Ectodermal cell (in vitro differentiated cells): ENCODE results near the gene ANKRD45.
"Not testable (repeated sequence)": the region's sequence is repeated elsewhere in the genome, so short reads cannot be mapped to it uniquely, and the experiment has no call there.

ENCODE experiments used
- H3K27ac ChIP-seq: 2 replicates; pipeline ENCODE4 v1.7.0; 2013; ENCODE audit warnings: mild to moderate bottlenecking, low read depth, low read length; ENCODE audit not compliant: insufficient read depth, poor library complexity, severe bottlenecking
- H3K27me3 ChIP-seq: 2 replicates; pipeline ENCODE4 v1.7.0; 2013; ENCODE audit warnings: mild to moderate bottlenecking, low read length; ENCODE audit not compliant: insufficient read depth, control insufficient read depth, poor library complexity, severe bottlenecking
- H3K36me3 ChIP-seq: one replicate; pipeline ENCODE4 v1.7.0; 2013; ENCODE audit warnings: low read length; ENCODE audit not compliant: control insufficient read depth, insufficient read depth
- H3K4me1 ChIP-seq: one replicate; pipeline ENCODE4 v1.7.0; 2013; ENCODE audit warnings: low read length; ENCODE audit not compliant: control insufficient read depth, insufficient read depth
- H3K4me3 ChIP-seq: 2 replicates; pipeline ENCODE4 v1.7.0; 2013; ENCODE audit warnings: low read depth, low read length, control low read depth; ENCODE audit not compliant: insufficient read depth
- H3K9me3 ChIP-seq: 2 replicates; pipeline ENCODE4 v1.7.0; 2013; ENCODE audit warnings: mild to moderate bottlenecking, low read length, moderate library complexity; ENCODE audit not compliant: control insufficient read depth
- WGBS, 2 experiments: methylation state at CpG; one replicate each; pipeline ENCODE4 v1.1.7; 2013; ENCODE audit warnings: missing lambda C conversion rate in 2 of 2; 5-methylcytosine and 5-hydroxymethylcytosine counted together

Gene ANKRD45

DNA sequence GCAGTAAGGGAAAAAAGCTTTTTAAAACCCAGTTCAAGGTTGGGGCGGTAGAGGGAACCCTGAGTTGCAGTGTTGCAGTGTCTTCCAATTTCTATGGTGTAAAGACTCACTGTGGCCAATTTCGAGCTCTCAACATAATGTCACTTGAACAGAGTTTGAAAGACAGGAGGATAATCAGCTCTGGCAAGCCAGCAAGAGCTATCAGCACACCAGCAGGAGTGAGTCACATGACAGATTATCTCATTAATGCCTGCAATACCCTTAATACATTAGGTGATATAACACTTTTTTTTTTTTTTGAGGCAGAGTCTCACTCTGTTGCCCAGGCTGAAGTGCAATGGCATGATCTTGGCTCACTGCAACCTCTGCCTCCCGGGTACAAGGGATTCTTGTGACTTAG, 89.6 kb downstream of the ANKRD45 start:
- Histone ChIP-seq H3K9me3 (no peaks in the 10 kb centered on the region), H3K36me3 (no peaks in the 10 kb centered on the region), H3K27me3 (no peaks in the 10 kb centered on the region), H3K4me3 (no peak overlapping the region), H3K27ac (no peak overlapping the region), H3K4me1 (no peaks in the 10 kb centered on the region)
- WGBS, 2 experiments: 94 to 95% methylated on average over 3 of the region's 3 CpGs

GRCh38 chr1:173573596-173573995, 96.1 kb downstream of the ANKRD45 start:
- H3K9me3 ChIP-seq: no peaks in the 10 kb centered on the region
- no peak overlapping the region for H3K27ac ChIP-seq
- no peaks in the 10 kb centered on the region for H3K36me3 ChIP-seq
- no peaks in the 10 kb centered on the region for H3K27me3 ChIP-seq
- H3K4me1 ChIP-seq: no peaks in the 10 kb centered on the region
- 93 to 97% methylated on average over 4 of the region's 4 CpGs for WGBS, 2 experiments
- H3K4me3 ChIP-seq: no peak overlapping the region

GRCh38 chr1:173572201-173572873, 97.3 kb downstream of the ANKRD45 start:
- 96 to 100% methylated on average over 2 to 3 of the region's 3 CpGs for WGBS, 2 experiments

GRCh38 chr1:173570370-173571007, 99.2 kb downstream of the ANKRD45 start:
- no peak overlapping the region for H3K4me3 ChIP-seq
- no peak overlapping the region for H3K27ac ChIP-seq
- H3K27me3 ChIP-seq: no peaks in the 10 kb centered on the region
- 81 to 83% methylated on average over 4 of the region's 4 CpGs for WGBS, 2 experiments
- H3K4me1 ChIP-seq: no peaks in the 10 kb centered on the region
- no peaks in the 10 kb centered on the region for H3K36me3 ChIP-seq
- H3K9me3 ChIP-seq: no peaks in the 10 kb centered on the region

More at GRCh38 chr1:173572201-173572873, 97.3 kb downstream of the ANKRD45 start:
- H3K4me3 ChIP-seq: no peak overlapping the region
- H3K36me3 ChIP-seq: no peaks in the 10 kb centered on the region
- no peaks in the 10 kb centered on the region for H3K4me1 ChIP-seq
- H3K27me3 ChIP-seq: no peaks in the 10 kb centered on the region
- H3K9me3 ChIP-seq: no peaks in the 10 kb centered on the region
- no peak overlapping the region for H3K27ac ChIP-seq

- Histone ChIP-seq H3K27me3 (no peaks in the 10 kb centered on the region), H3K9me3 (no peaks in the 10 kb centered on the region), H3K36me3 (no peaks in the 10 kb centered on the region), H3K4me1 (no peaks in the 10 kb centered on the region), H3K4me3 (no peak overlapping the region), H3K27ac (no peak overlapping the region)
- WGBS, 2 experiments: 83 to 92% methylated on average over 1 of the region's 1 CpG
These were observed 101.2 kb downstream of the ANKRD45 start for GRCh38 chr1:173568483-173568882.

DNA sequence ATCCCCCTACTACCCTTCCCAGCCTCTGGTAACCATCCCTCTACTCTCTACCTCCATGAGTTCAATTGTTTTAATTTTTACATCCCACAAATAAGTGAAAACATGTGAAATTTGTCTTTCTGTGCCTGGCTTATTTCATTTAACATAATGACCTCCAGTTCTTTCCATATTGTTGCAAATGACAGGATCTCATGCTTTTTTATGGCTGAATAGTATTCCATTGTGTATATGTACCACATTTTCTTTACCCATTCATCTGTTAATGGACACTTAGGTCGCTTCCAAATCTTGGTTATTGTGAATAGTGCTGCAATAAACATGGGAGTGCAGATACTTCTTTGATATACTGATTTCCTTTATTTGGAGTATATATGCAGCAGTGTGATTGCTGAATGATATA, 105.8 kb downstream of the ANKRD45 start:
- H3K27me3 ChIP-seq, H3K4me1 ChIP-seq, H3K36me3 ChIP-seq, H3K27ac ChIP-seq, H3K9me3 ChIP-seq, H3K4me3 ChIP-seq: not testable (repeated sequence)
- 60% methylated on average over 1 of the region's 1 CpG; no CpG with 5 or more reads in 1 of the 2 experiments for WGBS, 2 experiments

GRCh38 chr1:173562813-173563212, 106.8 kb downstream of the ANKRD45 start:
- WGBS, 2 experiments: 71 to 77% methylated on average over 5 of the region's 6 CpGs
- Histone ChIP-seq H3K27ac (no peak overlapping the region), H3K36me3 (no peaks in the 10 kb centered on the region), H3K9me3 (no peaks in the 10 kb centered on the region), H3K4me3 (no peak overlapping the region), H3K4me1 (no peaks in the 10 kb centered on the region), H3K27me3 (no peaks in the 10 kb centered on the region)

- Histone ChIP-seq H3K27ac (no peak overlapping the region), H3K4me1 (no peaks in the 10 kb centered on the region), H3K36me3 (no peaks in the 10 kb centered on the region), H3K9me3 (no peaks in the 10 kb centered on the region), H3K4me3 (no peak overlapping the region), H3K27me3 (no peaks in the 10 kb centered on the region)
- WGBS, 2 experiments: 85 to 100% methylated on average over 1 of the region's 1 CpG
These were observed 108.4 kb downstream of the ANKRD45 start for GRCh38 chr1:173561263-173561662.

GRCh38 chr1:173560285-173560880, 109.3 kb downstream of the ANKRD45 start:
- no peak overlapping the region for H3K4me3 ChIP-seq
- H3K27ac ChIP-seq: no peak overlapping the region
- no peaks in the 10 kb centered on the region for H3K9me3 ChIP-seq
- 85 to 94% methylated on average over 2 to 3 of the region's 3 CpGs for WGBS, 2 experiments
- H3K4me1 ChIP-seq: no peaks in the 10 kb centered on the region
- H3K27me3 ChIP-seq: no peaks in the 10 kb centered on the region
- no peaks in the 10 kb centered on the region for H3K36me3 ChIP-seq
